NCI-H446 treated with DMSO at 0.1 percent for 48 hours (cell line): ENCODE measurements around the gene SCAMP2.

Experiments used
- DNase-seq: peaks from one replicate; lab custom pipeline; 2025; lab: John Stamatoyannopoulos, UW

SCAMP2 gene

GRCh38 chr15:74837482-74838136, 35.6 kb downstream of the SCAMP2 start:
- no peak for DNase-seq

- DNase-seq = no peak
These were observed 36.3 kb downstream of the SCAMP2 start for GRCh38 chr15:74836846-74837245.

- DNase-seq = peak; percentile 29
These were observed 37.8 kb downstream of the SCAMP2 start for GRCh38 chr15:74835312-74835823.

GRCh38 chr15:74833376-74834107, 39.6 kb downstream of the SCAMP2 start:
- no peak for DNase-seq

GRCh38 chr15:74832826-74833225, 40.3 kb downstream of the SCAMP2 start:
- DNase-seq = no peak

GRCh38 chr15:74831813-74832495, 41.2 kb downstream of the SCAMP2 start:
- no peak for DNase-seq

GRCh38 chr15:74830868-74831267, 42.3 kb downstream of the SCAMP2 start:
- DNase-seq = peak; percentile 87

GRCh38 chr15:74829991-74830390, 43.2 kb downstream of the SCAMP2 start:
- DNase-seq = peak; percentile 42

- DNase-seq = no peak
These were observed 43.7 kb downstream of the SCAMP2 start for GRCh38 chr15:74829486-74829885.

GRCh38 chr15:74828835-74829234, 44.3 kb downstream of the SCAMP2 start:
- DNase-seq = peak; percentile 76

- DNase-seq = no peak
These were observed 45.6 kb downstream of the SCAMP2 start for GRCh38 chr15:74827614-74828013.

GRCh38 chr15:74826921-74827320, 46.2 kb downstream of the SCAMP2 start:
- no peak for DNase-seq

- DNase-seq = no peak
These were observed 46.8 kb downstream of the SCAMP2 start, which contains the start of gene CPLX3 for GRCh38 chr15:74826364-74826819. Gene CPLX3, plus strand, starts transcription at chr15:74826627. Its CDS starts 77 bp downstream, at chr15:74826704.

- no peak for DNase-seq
These were observed 47.3 kb downstream of the SCAMP2 start for GRCh38 chr15:74825866-74826265.

- DNase-seq = no peak
These were observed 48.2 kb downstream of the SCAMP2 start for GRCh38 chr15:74824976-74825375.

GRCh38 chr15:74823324-74823723, 49.8 kb downstream of the SCAMP2 start:
- no peak for DNase-seq

GRCh38 chr15:74822233-74822632, 50.9 kb downstream of the SCAMP2 start:
- DNase-seq = no peak

- no peak for DNase-seq
These were observed 51.4 kb downstream of the SCAMP2 start for GRCh38 chr15:74821790-74822158.

- peak; percentile 55 for DNase-seq
These were observed 51.9 kb downstream of the SCAMP2 start for GRCh38 chr15:74821091-74821789.

- no peak for DNase-seq
These were observed 53.1 kb downstream of the SCAMP2 start for GRCh38 chr15:74820056-74820455.

- no peak for DNase-seq
These were observed 55.8 kb downstream of the SCAMP2 start for GRCh38 chr15:74817370-74817737.
